Ishikawa (cell line): ENCODE measurements around the gene ADAP1.

ENCODE experiments used
- CEBPB ChIP-seq: IDR thresholded peaks from 2 replicates; pipeline ENCODE4 v1.6.1; 2012
- CREB1 ChIP-seq: IDR thresholded peaks from 2 replicates; pipeline ENCODE4 v1.6.1; 2012; ENCODE audit warnings: low read depth
- EP300 ChIP-seq: IDR thresholded peaks from 2 replicates; pipeline ENCODE4 v1.6.1; 2012; ENCODE audit warnings: borderline replicate concordance
- FOXM1 ChIP-seq: IDR thresholded peaks from 2 replicates; pipeline ENCODE4 v1.6.1; 2012; ENCODE audit warnings: low read depth, borderline replicate concordance
- MAX ChIP-seq: IDR thresholded peaks from 2 replicates; pipeline ENCODE4 v1.6.1; 2012
- NFIC ChIP-seq: IDR thresholded peaks from 2 replicates; pipeline ENCODE4 v1.6.1; 2012
- RAD21 ChIP-seq: IDR thresholded peaks from 2 replicates; pipeline ENCODE4 v1.6.1; 2012; ENCODE audit warnings: low read depth
- REST ChIP-seq: IDR thresholded peaks from 2 replicates; pipeline ENCODE4 v1.6.1; 2012; ENCODE audit warnings: low read depth, mild to moderate bottlenecking
- TCF12 ChIP-seq: IDR thresholded peaks from 2 replicates; pipeline ENCODE4 v1.6.1; 2012; ENCODE audit warnings: low read depth
- TEAD4 ChIP-seq: IDR thresholded peaks from 2 replicates; pipeline ENCODE4 v1.6.1; 2012
- USF1 ChIP-seq: IDR thresholded peaks from 2 replicates; pipeline ENCODE4 v1.6.1; 2012
- YY1 ChIP-seq: IDR thresholded peaks from 2 replicates; pipeline ENCODE4 v1.6.1; 2012; ENCODE audit warnings: low read depth
- ZBTB7A ChIP-seq: IDR thresholded peaks from 2 replicates; pipeline ENCODE4 v1.6.1; 2012; ENCODE audit warnings: low read depth

DNA sequence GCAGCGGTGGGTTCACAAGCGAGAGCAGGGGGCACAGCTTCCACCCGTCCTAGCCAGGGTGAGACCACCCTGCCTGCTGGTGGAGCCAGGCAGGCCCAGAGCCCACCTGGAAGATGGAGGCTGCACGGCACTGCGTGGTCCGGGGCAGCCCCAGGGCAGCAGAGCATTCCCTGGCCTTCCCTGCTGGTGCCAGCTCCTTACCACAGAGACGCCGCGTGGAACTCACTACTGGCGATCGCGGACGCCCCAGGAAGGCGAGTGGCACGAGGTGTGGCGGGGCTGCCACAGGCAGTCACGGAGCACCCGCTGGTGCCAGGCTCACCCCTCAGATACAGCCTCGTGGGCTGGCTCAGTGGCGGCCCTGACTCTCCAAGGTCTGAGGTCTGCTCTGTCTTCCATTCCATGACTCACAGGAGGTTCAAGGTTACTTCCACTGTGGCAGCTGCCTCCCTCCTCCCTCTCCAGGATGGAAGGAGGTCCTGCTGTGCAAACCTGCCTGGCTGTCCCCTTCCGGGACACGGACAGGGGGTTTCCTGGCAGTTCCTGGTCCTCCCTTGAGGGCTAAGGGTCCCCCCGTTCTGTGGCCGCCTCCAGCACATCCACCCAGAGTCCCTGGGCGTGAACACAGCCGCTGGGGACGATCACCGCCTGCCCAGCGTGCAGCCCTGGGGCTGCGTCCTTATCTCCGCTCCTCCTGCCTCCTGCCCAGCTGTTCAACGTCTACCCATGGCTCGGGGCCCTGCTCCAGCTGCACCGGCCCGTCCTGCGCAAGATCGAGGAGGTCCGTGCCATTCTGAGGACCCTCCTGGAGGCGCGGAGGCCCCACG, 31.6 kb upstream of the ADAP1 start:
- no peak for TF ChIP-seq MAX
- TF ChIP-seq NFIC: no peak
- no peak for TF ChIP-seq REST
- no peak for TF ChIP-seq EP300
- no peak for TF ChIP-seq RAD21
- no peak for TF ChIP-seq TCF12
- no peak for TF ChIP-seq TEAD4
- TF ChIP-seq FOXM1: no peak
- TF ChIP-seq YY1: no peak
- no peak for TF ChIP-seq ZBTB7A
- no peak for TF ChIP-seq USF1
- TF ChIP-seq CREB1: no peak
- no peak for TF ChIP-seq CEBPB
